Thoracic aorta (tissue), 2 donors: ENCODE data around the gene CCDC195. TPM values are rescaled to one million over a fixed set of nuclear protein-coding genes. Genes with fewer than 3 reads are reported as not detected.

Experiments used
- ATAC-seq: fragments of 150-250 bp; one replicate; pipeline ENCODE4 v1.8.0; 2017; ENCODE audit warnings: low read depth; ENCODE audit not compliant: insufficient number of reproducible peaks, low FRiP score
- DNase-seq: peaks from one replicate; pipeline ENCODE4 v3.0.0-alpha.2; 2020; ENCODE audit warnings: low spot score
- H3K27ac ChIP-seq, 2 donors: fragments of 200-600 bp; sonication (generic); 1 replicate in 1 of 2; 2 replicates in 1 of 2; pipeline ENCODE4 v1.5.1; 2016; ENCODE audit warnings: mild to moderate bottlenecking in 2 of 2, moderate library complexity in 2 of 2
- H3K27me3 ChIP-seq: fragments of 200-600 bp; sonication (generic); replicated peaks from 2 replicates; pipeline ENCODE4 v1.6.0; 2016; ENCODE audit warnings: mild to moderate bottlenecking; ENCODE audit not compliant: insufficient read depth
- H3K36me3 ChIP-seq: fragments of 200-600 bp; sonication (generic); one replicate; pipeline ENCODE4 v1.5.1; 2016
- H3K4me1 ChIP-seq, 2 donors: fragments of 200-600 bp; sonication (generic); 1 replicate in 1 of 2; 2 replicates in 1 of 2; pipeline versions ENCODE4 v1.5.1 to v1.6.0; 2016; ENCODE audit warnings: low read depth in 2 of 2, mild to moderate bottlenecking in 1 of 2; ENCODE audit not compliant: control insufficient read depth in 1 of 2
- H3K4me3 ChIP-seq: fragments of 200-600 bp; sonication (generic); 2 replicates; pipeline ENCODE4 v1.5.1; 2016; ENCODE audit warnings: mild to moderate bottlenecking
- H3K9me3 ChIP-seq: fragments of 200-600 bp; sonication (generic); 2 replicates; pipeline ENCODE4 v1.5.1; 2016
- total RNA-seq, 2 donors: library from RNA; depleted of rRNA; stranded (reverse); fragments of >200 nt; gene quantifications; one replicate each; pipeline versions ENCODE4 v1.1.0 to v1.2.3, GENCODE V29; 2016
- TF ChIP-seq, protein P1 (sequence below): fragments of 200-600 bp; sonication (generic); IDR thresholded peaks from one replicate; pipeline ENCODE4 v1.5.1; 2019; ENCODE audit warnings: antibody characterized with exemption

CCDC195 gene
- total RNA-seq, 2 donors from 2014 or later, result not detected

DNA sequence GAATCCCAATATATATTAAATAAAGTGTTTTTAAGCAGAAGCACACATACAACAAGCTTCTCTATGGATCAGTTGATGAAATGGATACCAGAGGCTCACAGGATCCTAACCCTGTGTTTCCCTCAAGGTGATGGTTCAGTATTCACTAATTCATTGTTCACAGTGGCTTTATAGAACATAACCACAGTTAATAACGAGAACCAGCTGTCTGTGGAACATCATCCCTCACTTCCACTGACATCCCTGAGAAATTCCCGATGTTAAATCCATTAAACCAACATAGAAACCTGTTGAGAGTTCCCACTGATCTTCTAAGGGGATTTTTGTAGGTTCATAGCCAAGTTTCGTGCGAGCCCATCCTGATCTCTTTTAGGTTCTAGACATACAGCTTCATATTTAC is 29.0 kb downstream of the CCDC195 start:
- no peaks in the 10 kb centered on the region for H3K27me3 ChIP-seq
- no peaks in the 10 kb centered on the region for H3K9me3 ChIP-seq
- H3K36me3 ChIP-seq, result no peaks in the 10 kb centered on the region
- ATAC-seq (no peak), DNase-seq (no peak)
- H3K27ac ChIP-seq, result no peak overlapping the region
- H3K4me3 ChIP-seq, result no peak overlapping the region
- TF ChIP-seq, protein P1, sequence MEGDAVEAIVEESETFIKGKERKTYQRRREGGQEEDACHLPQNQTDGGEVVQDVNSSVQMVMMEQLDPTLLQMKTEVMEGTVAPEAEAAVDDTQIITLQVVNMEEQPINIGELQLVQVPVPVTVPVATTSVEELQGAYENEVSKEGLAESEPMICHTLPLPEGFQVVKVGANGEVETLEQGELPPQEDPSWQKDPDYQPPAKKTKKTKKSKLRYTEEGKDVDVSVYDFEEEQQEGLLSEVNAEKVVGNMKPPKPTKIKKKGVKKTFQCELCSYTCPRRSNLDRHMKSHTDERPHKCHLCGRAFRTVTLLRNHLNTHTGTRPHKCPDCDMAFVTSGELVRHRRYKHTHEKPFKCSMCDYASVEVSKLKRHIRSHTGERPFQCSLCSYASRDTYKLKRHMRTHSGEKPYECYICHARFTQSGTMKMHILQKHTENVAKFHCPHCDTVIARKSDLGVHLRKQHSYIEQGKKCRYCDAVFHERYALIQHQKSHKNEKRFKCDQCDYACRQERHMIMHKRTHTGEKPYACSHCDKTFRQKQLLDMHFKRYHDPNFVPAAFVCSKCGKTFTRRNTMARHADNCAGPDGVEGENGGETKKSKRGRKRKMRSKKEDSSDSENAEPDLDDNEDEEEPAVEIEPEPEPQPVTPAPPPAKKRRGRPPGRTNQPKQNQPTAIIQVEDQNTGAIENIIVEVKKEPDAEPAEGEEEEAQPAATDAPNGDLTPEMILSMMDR, result no peak
- no peaks in the 10 kb centered on the region for H3K4me1 ChIP-seq

DNA sequence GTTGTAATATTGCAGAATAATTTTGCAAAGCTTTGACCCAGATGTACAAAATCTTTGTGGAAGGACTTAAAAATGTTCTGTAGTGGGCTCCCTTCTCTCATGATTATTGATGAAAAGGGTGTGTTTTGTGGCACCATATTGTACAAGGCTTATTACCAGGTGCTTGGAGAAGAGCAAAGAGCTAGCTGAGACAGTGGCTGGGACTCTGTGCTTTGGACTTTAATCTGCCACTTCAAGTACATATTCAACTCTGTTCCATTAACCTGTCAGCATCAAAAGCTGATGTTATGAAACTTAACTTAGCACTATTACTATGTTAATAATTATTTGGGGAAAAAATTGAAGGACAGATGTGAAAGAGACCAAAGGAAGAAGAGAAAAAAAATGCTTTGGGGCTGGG is 31.0 kb downstream of the CCDC195 start:
- no peaks in the 10 kb centered on the region for H3K4me1 ChIP-seq
- no peaks in the 10 kb centered on the region for H3K36me3 ChIP-seq
- no peaks in the 10 kb centered on the region for H3K9me3 ChIP-seq
- H3K27ac ChIP-seq, result no peak overlapping the region
- no peaks in the 10 kb centered on the region for H3K27me3 ChIP-seq
- H3K4me3 ChIP-seq, result no peak overlapping the region
- ATAC-seq (no peak), DNase-seq (no peak)
- TF ChIP-seq, protein P1, result no peak

DNA sequence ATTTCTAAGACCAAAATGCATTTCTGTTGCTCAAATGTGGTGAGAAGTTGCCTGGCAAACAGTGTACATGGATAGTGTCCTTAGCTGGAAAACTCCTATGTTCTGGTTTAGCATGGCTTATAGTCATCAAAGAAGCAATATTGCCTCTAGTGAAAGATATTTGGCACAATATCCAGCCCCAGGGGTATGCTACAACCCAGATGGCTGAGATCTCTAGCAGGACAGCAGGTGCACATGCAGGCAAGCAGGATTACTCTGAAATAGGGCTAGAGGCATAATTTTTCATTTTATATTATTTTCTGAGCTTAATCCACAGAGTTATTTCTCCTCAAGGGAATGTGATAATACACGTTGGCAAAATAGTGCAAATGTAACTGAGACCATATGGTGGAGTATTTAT is 34.0 kb downstream of the CCDC195 start:
- ATAC-seq, result no peak

DNA sequence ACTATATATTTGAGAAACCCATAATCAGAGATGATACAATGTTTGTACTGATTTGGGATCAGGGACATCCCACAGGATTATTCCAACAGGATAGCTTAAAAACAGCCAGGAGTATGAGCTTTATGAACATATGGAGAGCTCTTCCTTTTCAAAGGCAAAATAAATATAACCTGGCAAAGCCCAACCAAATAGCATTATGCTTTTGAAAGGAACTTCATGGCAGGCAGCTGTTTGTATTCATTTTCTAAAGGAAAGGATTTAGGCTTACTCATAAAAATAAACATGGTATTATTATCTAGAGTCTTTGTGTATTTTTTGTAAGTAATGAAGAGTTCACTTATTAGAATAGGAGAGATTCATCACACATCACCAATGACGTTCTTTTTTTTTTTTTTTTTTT is 44.4 kb downstream of the CCDC195 start:
- H3K27me3 ChIP-seq, result no peaks in the 10 kb centered on the region
- no peak overlapping the region for H3K27ac ChIP-seq
- H3K9me3 ChIP-seq, result no peaks in the 10 kb centered on the region
- DNase-seq, result no peak
- no peaks in the 10 kb centered on the region for H3K36me3 ChIP-seq
- H3K4me3 ChIP-seq, result no peak overlapping the region
- H3K4me1 ChIP-seq, result no peaks in the 10 kb centered on the region
- TF ChIP-seq, protein P1, result no peak
- no peak for ATAC-seq

More for the DNA sequence above, 34.0 kb downstream of the CCDC195 start:
- DNase-seq, result no peak
- Histone ChIP-seq H3K4me3 (no peak overlapping the region), H3K36me3 (no peaks in the 10 kb centered on the region), H3K27ac (no peak overlapping the region), H3K4me1 (no peaks in the 10 kb centered on the region), H3K27me3 (no peaks in the 10 kb centered on the region), H3K9me3 (no peaks in the 10 kb centered on the region)
- TF ChIP-seq, protein P1, result no peak

DNA sequence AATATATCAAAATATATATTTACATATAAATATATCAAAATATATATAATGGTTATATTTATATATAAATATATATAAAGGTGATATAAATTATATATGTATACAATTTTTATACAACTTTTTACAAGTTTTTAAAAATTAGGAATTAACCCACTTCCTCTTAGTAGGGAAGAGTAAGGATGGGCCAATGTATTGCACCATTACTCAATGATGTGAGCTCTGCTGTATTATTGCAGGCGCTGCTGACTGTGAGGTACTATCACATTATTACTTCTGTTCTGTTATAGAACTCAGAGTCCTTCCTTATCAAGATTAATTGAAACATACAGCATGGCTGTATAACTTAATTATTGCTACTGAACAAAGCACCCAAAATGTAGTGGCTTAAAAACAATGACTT is 46.0 kb downstream of the CCDC195 start:
- H3K27me3 ChIP-seq, result no peaks in the 10 kb centered on the region
- ATAC-seq (no peak), DNase-seq (no peak)
- no peaks in the 10 kb centered on the region for H3K4me1 ChIP-seq
- no peak overlapping the region for H3K27ac ChIP-seq
- H3K4me3 ChIP-seq, result no peak overlapping the region
- TF ChIP-seq, protein P1, result no peak
- H3K36me3 ChIP-seq, result no peaks in the 10 kb centered on the region
- no peaks in the 10 kb centered on the region for H3K9me3 ChIP-seq
